Measurements from ENCODE around the gene CSF1R.

DNA sequence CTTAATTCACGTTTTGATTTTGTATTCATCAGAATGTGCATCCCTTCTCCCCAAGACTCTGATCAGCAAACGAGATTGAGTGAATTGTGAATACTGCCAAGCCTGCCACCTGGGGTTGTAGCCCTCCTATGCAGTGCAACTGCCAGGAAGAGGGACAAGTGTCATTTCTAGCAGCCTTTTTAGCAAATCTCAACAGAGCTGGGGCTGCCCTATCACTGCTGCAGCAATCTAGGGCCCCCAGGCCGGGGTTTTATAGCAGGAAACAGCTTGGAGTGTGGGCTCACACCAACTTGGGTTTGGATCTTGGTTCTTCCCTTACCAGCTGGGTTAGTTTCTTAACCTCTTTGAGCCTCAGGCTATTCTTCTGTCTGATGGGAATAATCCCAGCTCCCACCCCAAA lies 4.0 kb downstream of the CSF1R start:
- TF ChIP-seq, protein P1, sequence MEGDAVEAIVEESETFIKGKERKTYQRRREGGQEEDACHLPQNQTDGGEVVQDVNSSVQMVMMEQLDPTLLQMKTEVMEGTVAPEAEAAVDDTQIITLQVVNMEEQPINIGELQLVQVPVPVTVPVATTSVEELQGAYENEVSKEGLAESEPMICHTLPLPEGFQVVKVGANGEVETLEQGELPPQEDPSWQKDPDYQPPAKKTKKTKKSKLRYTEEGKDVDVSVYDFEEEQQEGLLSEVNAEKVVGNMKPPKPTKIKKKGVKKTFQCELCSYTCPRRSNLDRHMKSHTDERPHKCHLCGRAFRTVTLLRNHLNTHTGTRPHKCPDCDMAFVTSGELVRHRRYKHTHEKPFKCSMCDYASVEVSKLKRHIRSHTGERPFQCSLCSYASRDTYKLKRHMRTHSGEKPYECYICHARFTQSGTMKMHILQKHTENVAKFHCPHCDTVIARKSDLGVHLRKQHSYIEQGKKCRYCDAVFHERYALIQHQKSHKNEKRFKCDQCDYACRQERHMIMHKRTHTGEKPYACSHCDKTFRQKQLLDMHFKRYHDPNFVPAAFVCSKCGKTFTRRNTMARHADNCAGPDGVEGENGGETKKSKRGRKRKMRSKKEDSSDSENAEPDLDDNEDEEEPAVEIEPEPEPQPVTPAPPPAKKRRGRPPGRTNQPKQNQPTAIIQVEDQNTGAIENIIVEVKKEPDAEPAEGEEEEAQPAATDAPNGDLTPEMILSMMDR (IDR thresholded peaks at IDR 0.05 in 4 of 5, conservative IDR thresholded peaks at IDR 0.05 in 1 of 5): no peak
- TF ChIP-seq POLR2A (IDR thresholded peaks at IDR 0.05): no peak
